ENCODE data around the gene BRINP2. TPM values are rescaled to one million over a fixed set of nuclear protein-coding genes. Genes with fewer than 3 reads are reported as not detected.

BRINP2 gene
- total RNA-seq, 2 donors from 2014 or later, result not detected

DNA sequence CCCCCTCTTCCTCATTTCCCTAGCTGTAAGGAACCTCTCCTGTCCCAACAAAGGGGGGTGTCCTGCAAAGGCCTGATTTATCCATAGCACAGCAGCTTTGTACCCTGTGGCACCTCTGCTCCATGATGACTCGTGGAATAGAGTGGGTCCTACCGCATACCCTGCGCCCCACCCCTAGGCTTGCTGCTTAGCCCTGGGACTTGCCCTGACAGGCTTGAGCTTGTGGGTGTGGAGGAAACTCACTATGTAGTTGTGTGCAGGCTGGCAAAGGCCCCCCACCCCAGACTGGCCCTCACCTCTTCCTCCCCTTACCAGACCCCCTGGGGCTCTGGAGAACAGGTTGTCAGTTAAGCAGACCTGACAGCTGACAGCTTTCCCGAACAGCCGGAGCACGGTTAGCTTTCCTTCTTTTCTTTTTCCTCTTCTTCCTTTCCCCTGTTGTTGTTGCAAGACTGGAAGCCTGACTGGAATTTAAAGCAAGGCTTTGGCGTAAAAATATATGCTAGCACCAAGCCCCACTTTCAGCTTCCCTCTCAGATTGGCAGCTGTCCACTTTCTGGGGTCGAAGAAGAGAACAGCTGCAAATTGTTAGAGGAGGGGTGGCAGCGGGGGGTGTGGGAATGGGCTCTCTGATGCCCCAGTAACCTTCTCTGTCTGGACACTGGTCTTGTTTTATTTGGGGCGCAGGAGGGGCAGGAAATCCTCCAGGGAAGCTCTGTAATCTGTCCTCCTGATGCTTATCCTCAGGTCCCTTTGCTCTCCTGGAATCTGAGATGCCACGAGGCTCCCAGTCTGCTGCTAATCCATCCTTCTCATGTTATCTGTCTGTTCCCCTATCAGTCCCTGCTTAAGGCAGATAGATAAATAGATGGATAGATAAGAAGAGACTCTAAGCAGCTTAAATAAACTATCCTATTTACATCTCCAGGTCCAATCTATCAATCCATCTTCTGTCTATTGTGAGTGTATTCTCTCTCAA, 134.6 kb downstream of the BRINP2 start:
- DNase-seq, result peak; percentile 52
- Mint-ChIP-seq H3K4me1 (peaks cover 10% of the 10 kb centered on the region), H3K36me3 (ENCODE audit: low read depth) (no peaks in the 10 kb centered on the region), H3K9me3 (no peaks in the 10 kb centered on the region), H3K4me3 (no peak overlapping the region), H3K27me3 (ENCODE audit: insufficient read depth) (peaks cover 97% of the 10 kb centered on the region), H3K27ac (no peak overlapping the region)
- Histone ChIP-seq H3K27me3 (ENCODE audit: control insufficient read depth, insufficient read depth, low read length, poor library complexity, severe bottlenecking) (peaks cover 94% of the 10 kb centered on the region), H3K27ac (ENCODE audit: low read depth, low read length) (no peak overlapping the region), H3K9me3 (ENCODE audit: control insufficient read depth, low read length) (peaks cover 8% of the 10 kb centered on the region), H3K4me3 (ENCODE audit: low read length) (no peak overlapping the region), H3K4me1 (ENCODE audit: control insufficient read depth, insufficient read depth, low read length) (no peaks in the 10 kb centered on the region), H3K36me3 (ENCODE audit: control insufficient read depth, insufficient read depth, low read length) (no peaks in the 10 kb centered on the region), H3K9ac (ENCODE audit: extremely low read depth, low read length, poor library complexity, severe bottlenecking) (no peak overlapping the region)
- 59 to 61% methylated on average over 5 to 11 of the region's 11 CpGs for WGBS, 2 experiments (ENCODE audit: insufficient coverage in 1 of 2, insufficient read length in 1 of 2)
- TF ChIP-seq, protein P1, sequence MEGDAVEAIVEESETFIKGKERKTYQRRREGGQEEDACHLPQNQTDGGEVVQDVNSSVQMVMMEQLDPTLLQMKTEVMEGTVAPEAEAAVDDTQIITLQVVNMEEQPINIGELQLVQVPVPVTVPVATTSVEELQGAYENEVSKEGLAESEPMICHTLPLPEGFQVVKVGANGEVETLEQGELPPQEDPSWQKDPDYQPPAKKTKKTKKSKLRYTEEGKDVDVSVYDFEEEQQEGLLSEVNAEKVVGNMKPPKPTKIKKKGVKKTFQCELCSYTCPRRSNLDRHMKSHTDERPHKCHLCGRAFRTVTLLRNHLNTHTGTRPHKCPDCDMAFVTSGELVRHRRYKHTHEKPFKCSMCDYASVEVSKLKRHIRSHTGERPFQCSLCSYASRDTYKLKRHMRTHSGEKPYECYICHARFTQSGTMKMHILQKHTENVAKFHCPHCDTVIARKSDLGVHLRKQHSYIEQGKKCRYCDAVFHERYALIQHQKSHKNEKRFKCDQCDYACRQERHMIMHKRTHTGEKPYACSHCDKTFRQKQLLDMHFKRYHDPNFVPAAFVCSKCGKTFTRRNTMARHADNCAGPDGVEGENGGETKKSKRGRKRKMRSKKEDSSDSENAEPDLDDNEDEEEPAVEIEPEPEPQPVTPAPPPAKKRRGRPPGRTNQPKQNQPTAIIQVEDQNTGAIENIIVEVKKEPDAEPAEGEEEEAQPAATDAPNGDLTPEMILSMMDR (conservative IDR thresholded peaks at IDR 0.05), result no peak

DNA sequence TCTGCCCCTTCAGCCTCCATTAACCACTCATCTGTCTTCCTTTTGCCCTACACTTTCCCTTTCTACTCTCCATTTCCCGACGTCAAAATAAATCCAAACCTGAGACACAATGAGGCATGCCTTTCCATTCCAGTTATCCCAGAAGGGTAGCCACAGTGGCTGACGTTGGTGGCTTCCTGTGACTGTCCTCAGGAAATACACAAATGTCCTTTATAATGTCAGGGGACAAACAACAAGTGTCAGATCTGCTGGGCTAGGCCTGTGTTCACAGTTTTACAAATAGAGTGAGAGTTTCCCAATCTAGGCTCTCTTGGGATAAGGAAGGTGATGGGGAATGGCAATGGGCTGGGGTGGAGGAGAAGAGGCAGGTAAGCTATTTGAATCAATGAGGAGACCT, 135.3 kb downstream of the BRINP2 start:
- Mint-ChIP-seq H3K36me3 (ENCODE audit: low read depth) (no peaks in the 10 kb centered on the region), H3K4me1 (peaks cover 10% of the 10 kb centered on the region), H3K4me3 (no peak overlapping the region), H3K27ac (no peak overlapping the region), H3K27me3 (ENCODE audit: insufficient read depth) (peaks cover 97% of the 10 kb centered on the region), H3K9me3 (no peaks in the 10 kb centered on the region)
- H3K4me1 ChIP-seq (ENCODE audit: control insufficient read depth, insufficient read depth, low read length), result no peaks in the 10 kb centered on the region
- WGBS, 2 experiments (ENCODE audit: insufficient coverage in 1 of 2, insufficient read length in 1 of 2), result 68 to 75% methylated on average over 2 to 3 of the region's 3 CpGs
- H3K4me3 ChIP-seq (ENCODE audit: low read length), result no peak overlapping the region
- H3K9ac ChIP-seq (ENCODE audit: extremely low read depth, low read length, poor library complexity, severe bottlenecking), result no peak overlapping the region
- no peak overlapping the region for H3K27ac ChIP-seq (ENCODE audit: low read depth, low read length)
- peaks cover 94% of the 10 kb centered on the region for H3K27me3 ChIP-seq (ENCODE audit: control insufficient read depth, insufficient read depth, low read length, poor library complexity, severe bottlenecking)
- peaks cover 8% of the 10 kb centered on the region for H3K9me3 ChIP-seq (ENCODE audit: control insufficient read depth, low read length)
- H3K36me3 ChIP-seq (ENCODE audit: control insufficient read depth, insufficient read depth, low read length), result no peaks in the 10 kb centered on the region
- TF ChIP-seq, protein P1 (conservative IDR thresholded peaks at IDR 0.05), result no peak
- DNase-seq, result no peak

DNA sequence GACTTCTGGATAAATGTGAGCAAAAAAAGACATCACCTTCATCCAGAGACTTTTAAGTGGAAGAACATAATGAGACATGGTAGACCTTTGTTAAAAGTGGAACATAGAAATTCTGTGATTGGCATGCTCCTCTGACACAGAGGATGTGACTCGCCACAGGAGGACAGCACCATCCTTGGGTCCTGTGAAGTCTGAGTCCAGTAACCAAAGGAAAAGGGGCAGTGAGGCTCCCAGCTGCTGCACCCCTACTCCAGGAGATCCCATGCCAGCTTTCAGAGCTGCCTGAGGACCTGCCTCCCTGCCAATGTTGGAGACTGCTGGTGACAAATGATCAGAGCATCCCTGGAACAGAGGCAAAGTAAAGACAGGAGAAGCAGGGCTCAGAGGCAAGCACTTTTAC, 136.2 kb downstream of the BRINP2 start:
- H3K4me3 Mint-ChIP-seq, result no peak overlapping the region
- H3K27me3 Mint-ChIP-seq (ENCODE audit: insufficient read depth), result peaks cover 97% of the 10 kb centered on the region
- H3K4me1 Mint-ChIP-seq, result peaks cover 10% of the 10 kb centered on the region
- Histone ChIP-seq H3K27ac (ENCODE audit: low read depth, low read length) (no peak overlapping the region), H3K9me3 (ENCODE audit: control insufficient read depth, low read length) (peaks cover under 1% of the 10 kb centered on the region), H3K36me3 (ENCODE audit: control insufficient read depth, insufficient read depth, low read length) (no peaks in the 10 kb centered on the region), H3K27me3 (ENCODE audit: control insufficient read depth, insufficient read depth, low read length, poor library complexity, severe bottlenecking) (peaks cover 94% of the 10 kb centered on the region), H3K4me1 (ENCODE audit: control insufficient read depth, insufficient read depth, low read length) (no peaks in the 10 kb centered on the region), H3K9ac (ENCODE audit: extremely low read depth, low read length, poor library complexity, severe bottlenecking) (no peak overlapping the region), H3K4me3 (ENCODE audit: low read length) (no peak overlapping the region)
- WGBS, 2 experiments (ENCODE audit: insufficient coverage in 1 of 2, insufficient read length in 1 of 2), result 76 to 100% methylated on average over 1 of the region's 1 CpG
- TF ChIP-seq, protein P1 (conservative IDR thresholded peaks at IDR 0.05), result no peak
- no peak overlapping the region for H3K27ac Mint-ChIP-seq
- no peaks in the 10 kb centered on the region for H3K36me3 Mint-ChIP-seq (ENCODE audit: low read depth)
- H3K9me3 Mint-ChIP-seq, result no peaks in the 10 kb centered on the region
- DNase-seq, result no peak
